Parathyroid adenoma (tissue), 2 donors: ENCODE results near the gene LAPTM5.
"Not testable (repeated sequence)": the region's sequence is repeated elsewhere in the genome, so short reads cannot be mapped to it uniquely, and the experiment has no call there.

ENCODE experiments used
- H2AFZ ChIP-seq: fragments of 300-600 bp; sonication (generic); one replicate; pipeline ENCODE4 v1.7.0; 2017; ENCODE audit warnings: antibody characterized with exemption, mild to moderate bottlenecking
- H3K27ac ChIP-seq: fragments of 300-600 bp; sonication (generic); one replicate; pipeline ENCODE4 v1.7.0; 2017
- H3K27me3 ChIP-seq: fragments of 300-600 bp; sonication (generic); one replicate; pipeline ENCODE4 v1.7.0; 2017; ENCODE audit warnings: low read length; ENCODE audit not compliant: control insufficient read depth, insufficient read depth
- H3K36me3 ChIP-seq: fragments of 300-600 bp; sonication (generic); one replicate; pipeline ENCODE4 v1.7.0; 2017; ENCODE audit warnings: low read length; ENCODE audit not compliant: control insufficient read depth, insufficient read depth
- H3K4me1 ChIP-seq: fragments of 300-600 bp; sonication (generic); one replicate; pipeline ENCODE4 v1.7.0; 2017; ENCODE audit warnings: control low read depth
- H3K4me2 ChIP-seq: fragments of 300-600 bp; sonication (generic); one replicate; pipeline ENCODE4 v1.7.0; 2017; ENCODE audit warnings: low read length
- H3K4me3 ChIP-seq: fragments of 300-600 bp; sonication (generic); one replicate; pipeline ENCODE4 v1.7.0; 2017; ENCODE audit warnings: low read depth, low read length
- H3K79me2 ChIP-seq: fragments of 300-600 bp; sonication (generic); one replicate; pipeline ENCODE4 v1.7.0; 2017; ENCODE audit warnings: control low read depth
- H3K9ac ChIP-seq: fragments of 300-600 bp; sonication (generic); one replicate; pipeline ENCODE4 v1.7.0; 2017; ENCODE audit warnings: mild to moderate bottlenecking
- H3K9me3 ChIP-seq: fragments of 300-600 bp; sonication (generic); one replicate; pipeline ENCODE4 v1.7.0; 2017; ENCODE audit warnings: low read length; ENCODE audit not compliant: control insufficient read depth
- CTCF ChIP-seq: fragments of 300-600 bp; sonication (generic); IDR thresholded peaks from one replicate; pipeline ENCODE4 v1.7.0; 2017; ENCODE audit warnings: antibody characterized with exemption, mild to moderate bottlenecking
- donor health status: primary hyperparathyroidism.

The LAPTM5 gene

DNA sequence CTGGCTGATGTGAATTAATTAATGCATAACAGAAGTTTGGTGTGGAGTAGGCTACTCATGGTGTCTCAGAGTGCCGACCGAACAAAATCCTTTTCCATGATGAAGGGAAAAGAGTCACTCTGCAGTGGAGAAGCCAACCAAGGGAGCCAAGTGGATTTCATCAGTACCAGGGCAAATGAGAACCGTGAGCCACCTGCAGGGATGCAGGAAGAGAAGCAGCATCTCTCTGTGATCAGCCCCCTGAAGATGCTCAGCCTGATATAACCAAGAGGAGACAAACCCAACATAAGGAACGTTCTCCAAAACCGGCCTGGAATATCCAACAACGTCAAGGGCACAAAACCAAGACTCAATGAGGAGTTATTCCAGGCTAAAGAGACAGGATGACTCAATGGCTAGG, 13.4 kb upstream of the LAPTM5 start:
- H3K4me2 ChIP-seq: no peak overlapping the region
- no peak overlapping the region for H2AFZ ChIP-seq
- no peak overlapping the region for H3K27ac ChIP-seq
- no peak overlapping the region for H3K9ac ChIP-seq
- no peaks in the 10 kb centered on the region for H3K27me3 ChIP-seq
- no peak for TF ChIP-seq CTCF
- H3K9me3 ChIP-seq: no peaks in the 10 kb centered on the region
- H3K4me3 ChIP-seq: no peak overlapping the region
- no peaks in the 10 kb centered on the region for H3K79me2 ChIP-seq
- no peaks in the 10 kb centered on the region for H3K36me3 ChIP-seq
- H3K4me1 ChIP-seq: no peaks in the 10 kb centered on the region

DNA sequence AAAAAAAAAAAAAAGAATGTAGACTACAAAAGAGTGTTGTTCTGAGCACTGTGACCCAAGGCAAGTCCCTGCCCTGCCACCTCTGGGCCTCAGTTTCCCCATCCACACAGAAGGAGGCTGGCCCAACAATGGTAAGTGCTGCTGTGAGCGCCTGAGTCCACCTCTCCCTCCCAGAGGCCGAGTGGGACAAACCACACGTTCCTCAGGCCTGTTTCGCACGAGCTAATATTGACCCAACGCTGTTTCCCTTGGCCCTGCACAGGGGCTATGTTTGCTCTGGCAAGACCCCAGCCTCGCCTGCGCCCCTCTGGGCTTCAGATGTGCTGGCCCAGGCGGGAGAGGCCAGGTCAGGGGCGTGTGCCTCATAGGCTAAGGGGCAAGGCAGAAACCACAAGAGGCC, 12.6 kb upstream of the LAPTM5 start:
- Histone ChIP-seq H3K27ac (no peak overlapping the region), H3K79me2 (no peaks in the 10 kb centered on the region), H2AFZ (no peak overlapping the region), H3K27me3 (no peaks in the 10 kb centered on the region), H3K9ac (no peak overlapping the region), H3K4me1 (no peaks in the 10 kb centered on the region), H3K36me3 (no peaks in the 10 kb centered on the region), H3K4me2 (no peak overlapping the region), H3K4me3 (no peak overlapping the region), H3K9me3 (no peaks in the 10 kb centered on the region)
- TF ChIP-seq CTCF: no peak

GRCh38 chr1:30768830-30769718, 11.5 kb upstream of the LAPTM5 start:
- Histone ChIP-seq H3K4me2 (no peak overlapping the region), H2AFZ (no peak overlapping the region), H3K27me3 (no peaks in the 10 kb centered on the region), H3K27ac (no peak overlapping the region), H3K4me3 (no peak overlapping the region), H3K9me3 (no peaks in the 10 kb centered on the region), H3K36me3 (no peaks in the 10 kb centered on the region), H3K9ac (no peak overlapping the region), H3K79me2 (no peaks in the 10 kb centered on the region), H3K4me1 (no peaks in the 10 kb centered on the region)
- no peak for TF ChIP-seq CTCF

GRCh38 chr1:30768159-30768829, 10.7 kb upstream of the LAPTM5 start:
- Histone ChIP-seq H3K79me2 (no peaks in the 10 kb centered on the region), H3K4me1 (no peaks in the 10 kb centered on the region), H3K36me3 (no peaks in the 10 kb centered on the region), H3K27me3 (no peaks in the 10 kb centered on the region), H3K27ac (no peak overlapping the region), H3K9me3 (no peaks in the 10 kb centered on the region), H3K4me3 (no peak overlapping the region), H2AFZ (no peak overlapping the region), H3K4me2 (no peak overlapping the region), H3K9ac (no peak overlapping the region)
- TF ChIP-seq CTCF: no peak

DNA sequence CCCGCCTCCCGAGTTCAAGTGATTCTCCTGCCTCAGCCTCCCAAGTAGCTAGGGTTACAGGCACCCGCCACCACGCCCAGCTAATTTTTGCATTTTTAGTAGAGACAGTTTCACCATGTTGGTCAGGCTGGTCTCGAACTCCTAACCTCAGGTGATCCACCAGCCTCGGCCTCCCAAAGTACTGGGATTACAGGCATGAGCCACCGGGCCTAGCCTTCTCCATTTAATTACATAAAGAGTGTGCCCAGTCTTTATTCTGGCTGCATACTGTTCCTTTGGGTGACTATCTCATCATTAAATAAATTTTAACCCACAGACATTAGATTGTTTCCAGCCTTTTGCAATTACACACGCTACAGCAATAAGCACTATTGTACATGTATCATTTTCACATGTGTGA, 9.4 kb upstream of the LAPTM5 start:
- not testable (repeated sequence) for H3K4me3 ChIP-seq, H3K27ac ChIP-seq, H3K27me3 ChIP-seq, H3K79me2 ChIP-seq, H3K36me3 ChIP-seq, H3K4me2 ChIP-seq, H3K9ac ChIP-seq, H3K4me1 ChIP-seq, H2AFZ ChIP-seq, H3K9me3 ChIP-seq
